Measurements from ENCODE around the gene TMEM222. TPM values are rescaled to one million over a fixed set of nuclear protein-coding genes. Genes with fewer than 3 reads are reported as not detected.

Gene TMEM222
- total RNA-seq, 1 experiment from 2014 or later = 57.4 TPM

GRCh38 chr1:27367160-27367650, 45.2 kb downstream of the TMEM222 start:
- peak overlapping the region; percentile 76 for H3K27ac ChIP-seq (ENCODE audit: low read length)
- H3K9ac ChIP-seq (ENCODE audit: low read length) = peak overlapping the region; percentile 93
- CTCF ChIA-PET = interaction anchor here (0.5 to 2.5 kb wide), 4 partner anchors 9 to 67 kb away, joined by 3 to 11 read pairs (median 4); no protein-coding TSS in a partner anchor
- DNase-seq = no peak
- no peaks in the 10 kb centered on the region for H3K27me3 ChIP-seq (ENCODE audit: low read length)
- H3K4me1 ChIP-seq (ENCODE audit: insufficient read depth, low read length) = peaks cover 13% of the 10 kb centered on the region
- H3K9me3 ChIP-seq (ENCODE audit: low read length) = no peaks in the 10 kb centered on the region
- H4K20me1 ChIP-seq (ENCODE audit: low read length) = no peaks in the 10 kb centered on the region
- H3F3A ChIP-seq (ENCODE audit: low read length, unreplicated experiment) = no peaks in the 10 kb centered on the region
- no peaks in the 10 kb centered on the region for H3K36me3 ChIP-seq (ENCODE audit: low read depth, low read length)
- peak overlapping the region; percentile 99 for H2AFZ ChIP-seq (ENCODE audit: low read length)
- POLR2A ChIA-PET (ENCODE audit: unreplicated experiment) = interaction anchor here (0.6 kb wide), 2 partner anchors 19 to 463 kb away, joined by 4 to 11 read pairs; partner anchors contain the start of gene PPP1R8
- TF ChIP-seq EZH2phosphoT487 (IDR thresholded peaks at IDR 0.05; ENCODE audit: borderline replicate concordance, low read length) = no peak
- no peak for TF ChIP-seq EZH2 (IDR thresholded peaks at IDR 0.05; ENCODE audit: low read length, unreplicated experiment)
- TF ChIP-seq CTCF (conservative IDR thresholded peaks at IDR 0.05; ENCODE audit: low read depth, low read length) = no peak
- ATAC-seq = no peak
- no TSS peak for BruUV-seq (replicated peaks)
- no peaks in the 10 kb centered on the region for H3K9me2 ChIP-seq (replicated peaks; ENCODE audit: low read length)
- H3K4me3 ChIP-seq (ENCODE audit: low read length) = peak overlapping the region; percentile 89
- intact Hi-C loops (cut with micrococcal nuclease) = loop anchor here (2.0 kb wide), 1 partner anchor 44 kb away; the partner anchor contains the start of gene TMEM222
- peaks cover 10% of the 10 kb centered on the region for H3K79me2 ChIP-seq (ENCODE audit: low read length)
- peak overlapping the region; percentile 100 for H3K4me2 ChIP-seq (ENCODE audit: low read length)

- POLR2A ChIA-PET (ENCODE audit: unreplicated experiment) = no interaction called here
- peak; percentile 44 for DNase-seq
- Histone ChIP-seq H4K20me1 (ENCODE audit: low read length) (no peaks in the 10 kb centered on the region), H3K36me3 (ENCODE audit: low read depth, low read length) (no peaks in the 10 kb centered on the region), H3K27ac (ENCODE audit: low read length) (no peak overlapping the region), H3K9ac (ENCODE audit: low read length) (no peak overlapping the region), H3K79me2 (ENCODE audit: low read length) (peaks cover 10% of the 10 kb centered on the region), H3F3A (ENCODE audit: low read length, unreplicated experiment) (no peaks in the 10 kb centered on the region), H3K4me3 (ENCODE audit: low read length) (no peak overlapping the region), H2AFZ (ENCODE audit: low read length) (no peak overlapping the region), H3K9me2 (replicated peaks; ENCODE audit: low read length) (no peaks in the 10 kb centered on the region), H3K9me3 (ENCODE audit: low read length) (no peaks in the 10 kb centered on the region), H3K4me1 (ENCODE audit: insufficient read depth, low read length) (peaks cover 13% of the 10 kb centered on the region), H3K27me3 (ENCODE audit: low read length) (no peaks in the 10 kb centered on the region), H3K4me2 (ENCODE audit: low read length) (no peak overlapping the region)
- CTCF ChIA-PET = interaction anchor here (0.8 kb wide), 1 partner anchor 51 kb away, joined by 3 read pairs; no protein-coding TSS in a partner anchor
- intact Hi-C loops (cut with micrococcal nuclease) = no loop called here
- BruUV-seq (replicated peaks) = no TSS peak
- ATAC-seq = no peak
- TF ChIP-seq CTCF (conservative IDR thresholded peaks at IDR 0.05; ENCODE audit: low read depth, low read length) (peak; percentile 54), EZH2phosphoT487 (IDR thresholded peaks at IDR 0.05; ENCODE audit: borderline replicate concordance, low read length) (no peak)
Measured at GRCh38 chr1:27368869-27369582, 47.1 kb downstream of the TMEM222 start.

Measured in PC-3 (cell line).